ENCODE data around the gene SRGN. TPM values are rescaled to one million over a fixed set of nuclear protein-coding genes. Genes with fewer than 3 reads are reported as not detected.

Gene SRGN
- total and polyA plus RNA-seq, 2 donors (not counting 1 experiment from before 2014, with no cell fraction given): 47.3 to 52.3 TPM

DNA sequence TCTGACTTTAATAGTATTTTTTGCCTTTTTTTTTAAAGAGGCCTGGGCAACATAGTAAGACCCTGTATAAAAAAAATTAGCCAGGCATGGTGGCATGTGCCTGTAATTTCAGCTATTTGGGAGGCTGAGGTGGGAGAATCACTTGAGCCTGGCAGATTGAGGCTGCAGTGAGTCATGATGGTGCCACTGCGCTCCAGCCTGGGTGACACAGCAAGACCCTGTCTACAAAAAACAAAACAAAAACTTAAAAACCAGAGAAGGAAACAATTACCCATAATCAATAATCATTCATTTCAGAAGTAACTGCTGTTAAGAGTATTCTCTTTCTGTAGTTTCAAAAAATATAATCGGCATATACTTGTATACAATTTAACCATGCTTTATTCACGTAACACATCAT is 64.1 kb downstream of the SRGN start:
- TF ChIP-seq EZH2 (IDR thresholded peaks at IDR 0.05; ENCODE audit: borderline replicate concordance, insufficient read depth, low read depth, low read length, poor library complexity, severe bottlenecking): no peak
- TF ChIP-seq, protein P1, sequence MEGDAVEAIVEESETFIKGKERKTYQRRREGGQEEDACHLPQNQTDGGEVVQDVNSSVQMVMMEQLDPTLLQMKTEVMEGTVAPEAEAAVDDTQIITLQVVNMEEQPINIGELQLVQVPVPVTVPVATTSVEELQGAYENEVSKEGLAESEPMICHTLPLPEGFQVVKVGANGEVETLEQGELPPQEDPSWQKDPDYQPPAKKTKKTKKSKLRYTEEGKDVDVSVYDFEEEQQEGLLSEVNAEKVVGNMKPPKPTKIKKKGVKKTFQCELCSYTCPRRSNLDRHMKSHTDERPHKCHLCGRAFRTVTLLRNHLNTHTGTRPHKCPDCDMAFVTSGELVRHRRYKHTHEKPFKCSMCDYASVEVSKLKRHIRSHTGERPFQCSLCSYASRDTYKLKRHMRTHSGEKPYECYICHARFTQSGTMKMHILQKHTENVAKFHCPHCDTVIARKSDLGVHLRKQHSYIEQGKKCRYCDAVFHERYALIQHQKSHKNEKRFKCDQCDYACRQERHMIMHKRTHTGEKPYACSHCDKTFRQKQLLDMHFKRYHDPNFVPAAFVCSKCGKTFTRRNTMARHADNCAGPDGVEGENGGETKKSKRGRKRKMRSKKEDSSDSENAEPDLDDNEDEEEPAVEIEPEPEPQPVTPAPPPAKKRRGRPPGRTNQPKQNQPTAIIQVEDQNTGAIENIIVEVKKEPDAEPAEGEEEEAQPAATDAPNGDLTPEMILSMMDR (IDR thresholded peaks at IDR 0.05): no peak
- peaks cover 60% of the 10 kb centered on the region for H3K79me2 ChIP-seq (ENCODE audit: control insufficient read depth, insufficient read depth, low read length)
- no peak overlapping the region for H2AFZ ChIP-seq (ENCODE audit: insufficient read depth, low read depth, low read length, poor library complexity, severe bottlenecking)
- DNase-seq: no peak
- no peaks in the 10 kb centered on the region for H3K4me1 ChIP-seq (ENCODE audit: control insufficient read depth in 2 of 2, insufficient read depth in 2 of 2, low read length in 2 of 2)
- H3K9me3 ChIP-seq (ENCODE audit: control extremely low read depth in 1 of 3, control insufficient read depth in 2 of 3, insufficient read depth in 1 of 3, low read length in 2 of 3): no peaks in the 10 kb centered on the region
- WGBS (ENCODE audit: insufficient coverage): no CpG with 5 or more reads among the region's 3 CpGs
- H3K4me3 ChIP-seq (ENCODE audit: control extremely low read depth in 1 of 5, extremely low read depth in 1 of 5, insufficient read depth in 1 of 5, low read depth in 2 of 5, low read length in 4 of 5): no peak overlapping the region
- no peak overlapping the region for H3K4me2 ChIP-seq (replicated peaks; ENCODE audit: low read depth, low read length, poor library complexity, severe bottlenecking)
- no peak overlapping the region for H3K27ac ChIP-seq (ENCODE audit: low read length in 2 of 2)
- Mint-ChIP-seq H3K27ac (no peak overlapping the region), H3K27me3 (no peaks in the 10 kb centered on the region), H3K9me3 (ENCODE audit: insufficient read depth) (no peaks in the 10 kb centered on the region), H3K4me3 (no peak overlapping the region), H3K4me1 (peaks cover 8% of the 10 kb centered on the region)
- no peaks in the 10 kb centered on the region for H3K27me3 ChIP-seq (replicated peaks in 1 of 4; ENCODE audit: control extremely low read depth in 1 of 4, control insufficient read depth in 3 of 4, insufficient read depth in 4 of 4, low read length in 3 of 4)
- ChIA-PET CTCF (no interaction called here), POLR2A (no interaction called here)
- ATAC-seq (ENCODE audit: low read depth): no peak
- intact Hi-C loops (cut with micrococcal nuclease): no loop called here
- peaks cover 4 to 6% of the 10 kb centered on the region in 2 experiments for H3K36me3 ChIP-seq (replicated peaks in 1 of 2; ENCODE audit: control extremely low read depth in 1 of 2, control insufficient read depth in 1 of 2, extremely low read depth in 1 of 2, insufficient read depth in 2 of 2, low read length in 1 of 2)
- H3K9ac ChIP-seq (ENCODE audit: low read length): no peak overlapping the region
- peaks cover 18% of the 10 kb centered on the region for H4K20me1 ChIP-seq (ENCODE audit: control insufficient read depth, insufficient read depth, low read length, poor library complexity, severe bottlenecking)

DNA sequence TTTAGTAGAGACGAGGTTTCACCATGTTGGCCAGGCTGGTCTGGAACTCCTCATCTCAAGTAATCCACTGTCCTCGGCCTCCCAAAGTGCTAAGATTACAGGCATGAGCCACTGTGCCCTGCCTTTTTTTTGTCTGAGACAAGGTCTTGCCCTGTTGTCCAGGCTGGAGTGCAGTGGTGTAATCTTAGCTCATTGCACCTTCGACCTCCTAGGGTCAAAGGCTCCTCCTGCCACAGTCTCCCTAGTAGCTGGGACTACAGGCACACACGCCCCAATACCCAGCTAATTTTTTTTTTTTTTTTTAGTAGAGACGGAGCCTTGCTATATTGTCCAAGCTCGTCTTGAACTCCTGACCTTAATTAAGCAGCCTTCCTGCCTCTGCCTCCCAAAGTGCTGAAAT is 65.3 kb downstream of the SRGN start:
- no peak overlapping the region for H3K27ac Mint-ChIP-seq
- ChIA-PET POLR2A (no interaction called here), CTCF (no interaction called here)
- no peak for TF ChIP-seq EZH2 (IDR thresholded peaks at IDR 0.05; ENCODE audit: borderline replicate concordance, insufficient read depth, low read depth, low read length, poor library complexity, severe bottlenecking)
- TF ChIP-seq, protein P1 (IDR thresholded peaks at IDR 0.05): no peak
- no peaks in the 10 kb centered on the region for H3K27me3 ChIP-seq (replicated peaks in 1 of 4; ENCODE audit: control extremely low read depth in 1 of 4, control insufficient read depth in 3 of 4, insufficient read depth in 4 of 4, low read length in 3 of 4)
- H3K4me1 ChIP-seq (ENCODE audit: control insufficient read depth in 2 of 2, insufficient read depth in 2 of 2, low read length in 2 of 2): no peaks in the 10 kb centered on the region
- H4K20me1 ChIP-seq (ENCODE audit: control insufficient read depth, insufficient read depth, low read length, poor library complexity, severe bottlenecking): peaks cover 18% of the 10 kb centered on the region
- no peak overlapping the region for H3K4me2 ChIP-seq (replicated peaks; ENCODE audit: low read depth, low read length, poor library complexity, severe bottlenecking)
- H3K9me3 Mint-ChIP-seq (ENCODE audit: insufficient read depth): no peaks in the 10 kb centered on the region
- H3K36me3 ChIP-seq (replicated peaks in 1 of 2; ENCODE audit: control extremely low read depth in 1 of 2, control insufficient read depth in 1 of 2, extremely low read depth in 1 of 2, insufficient read depth in 2 of 2, low read length in 1 of 2): peaks cover 6 to 19% of the 10 kb centered on the region in 2 experiments
- H2AFZ ChIP-seq (ENCODE audit: insufficient read depth, low read depth, low read length, poor library complexity, severe bottlenecking): no peak overlapping the region
- peaks cover 48% of the 10 kb centered on the region for H3K79me2 ChIP-seq (ENCODE audit: control insufficient read depth, insufficient read depth, low read length)
- intact Hi-C loops (cut with micrococcal nuclease): no loop called here
- no peaks in the 10 kb centered on the region for H3K27me3 Mint-ChIP-seq
- peaks cover 5% of the 10 kb centered on the region for H3K4me1 Mint-ChIP-seq
- DNase-seq: no peak
- H3K27ac ChIP-seq (ENCODE audit: low read length in 2 of 2): no peak overlapping the region
- H3K9ac ChIP-seq (ENCODE audit: low read length): no peak overlapping the region
- H3K4me3 Mint-ChIP-seq: no peak overlapping the region
- 100% methylated on average over 4 of the region's 6 CpGs for WGBS (ENCODE audit: insufficient coverage)
- H3K4me3 ChIP-seq (ENCODE audit: control extremely low read depth in 1 of 5, extremely low read depth in 1 of 5, insufficient read depth in 1 of 5, low read depth in 2 of 5, low read length in 4 of 5): no peak overlapping the region
- H3K9me3 ChIP-seq (ENCODE audit: control extremely low read depth in 1 of 3, control insufficient read depth in 2 of 3, insufficient read depth in 1 of 3, low read length in 2 of 3): no peaks in the 10 kb centered on the region
- no peak for ATAC-seq (ENCODE audit: low read depth)

Small RNAs within 50 kb of the gene (small RNA-seq; reads per million reads assigned to genes)
- gene RF00017 (ENCODE audit: insufficient read length, low read depth, low replicate concordance): not detected

Other genes with a start within 250 kb of the SRGN start
- gene DDX50, start 186.8 kb upstream of the SRGN start, total RNA-seq: 38.6 and 39.3 TPM in 2 replicates
- gene DDX50, start 186.8 kb upstream of the SRGN start, polyA plus RNA-seq: 15.6 and 22.8 TPM in 2 replicates
- gene DDX21, start 131.9 kb upstream of the SRGN start, total RNA-seq: 40.5 and 43.5 TPM in 2 replicates
- 17.8 and 93.9 TPM in 2 replicates for gene DDX21, start 131.9 kb upstream of the SRGN start, polyA plus RNA-seq
- 13.5 and 15.7 TPM in 2 replicates for gene KIFBP, start 99.3 kb upstream of the SRGN start, total RNA-seq
- gene KIFBP, start 99.3 kb upstream of the SRGN start, polyA plus RNA-seq: 4.1 and 5.2 TPM in 2 replicates
- 29.9 and 35.3 TPM in 2 replicates for gene VPS26A, start 36.1 kb downstream of the SRGN start, total RNA-seq
- gene VPS26A, start 36.1 kb downstream of the SRGN start, polyA plus RNA-seq: 5.0 and 9.4 TPM in 2 replicates
- 37.1 and 40.4 TPM in 2 replicates for gene SUPV3L1, start 92.1 kb downstream of the SRGN start, total RNA-seq
- gene SUPV3L1, start 92.1 kb downstream of the SRGN start, polyA plus RNA-seq: 33.6 and 57.0 TPM in 2 replicates
- not detected in 2 replicates for gene HKDC1, start 132.2 kb downstream of the SRGN start, total RNA-seq
- gene HKDC1, start 132.2 kb downstream of the SRGN start, polyA plus RNA-seq: 0.01 and 0.10 TPM in 2 replicates
- 38.2 and 40.8 TPM in 2 replicates for gene HK1, start 190.4 kb downstream of the SRGN start, total RNA-seq
- gene HK1, start 190.4 kb downstream of the SRGN start, polyA plus RNA-seq: 19.2 and 24.7 TPM in 2 replicates